IMR-90 (cell line): ENCODE measurements around the gene CLCN6. TPM values are rescaled to one million over a fixed set of nuclear protein-coding genes. Genes with fewer than 3 reads are reported as not detected.

Experiments used
- ATAC-seq: fragments of 200-7000 bp; cut with Tn5 transposase; 2 replicates; pipeline ENCODE4 v1.9.1; 2020; ENCODE audit warnings: low read depth, mild to moderate bottlenecking, moderate library complexity
- BruUV-seq: library from RNA; stranded (reverse); fragments of 400-500 nt; replicated peaks from 2 replicates; lab custom pipeline; 2021; lab: Mats Ljungman, UMichigan
- CTCF ChIA-PET: fragments of 300-600 bp; formaldehyde crosslinking; extraction: SDS; loops from one replicate; lab custom pipeline; 2021; ENCODE audit warnings: antibody characterized with exemption; lab: Yijun Ruan, JAX
- POLR2A ChIA-PET: fragments of 300-600 bp; sonication (Branson Sonifier 250); formaldehyde crosslinking; loops from one replicate; lab custom pipeline; 2022; ENCODE audit warnings: antibody characterized with exemption; ENCODE audit not compliant: unreplicated experiment; lab: Charles Lee
- DNase-seq: peaks from one replicate; pipeline ENCODE4 v3.0.0; 2013
- H2AFZ ChIP-seq: replicated peaks from 2 replicates; pipeline ENCODE3; 2013; ENCODE audit warnings: low read length, mild to moderate bottlenecking; ENCODE audit not compliant: poor library complexity
- H2AK5ac ChIP-seq: 2 replicates; pipeline ENCODE4 v1.6.1; 2013; ENCODE audit warnings: low read depth, low read length, inconsistent platforms
- H2AK9ac ChIP-seq: replicated peaks from 2 replicates; pipeline ENCODE3; 2013; ENCODE audit warnings: mild to moderate bottlenecking, low read depth, low read length, moderate library complexity; ENCODE audit not compliant: poor library complexity
- H2BK120ac ChIP-seq: 2 replicates; pipeline ENCODE4 v1.6.1; 2013; ENCODE audit warnings: low read depth, low read length, inconsistent platforms
- H2BK15ac ChIP-seq: 3 replicates; pipeline ENCODE4 v1.6.1; 2013; ENCODE audit warnings: low read depth, low read length, inconsistent platforms
- H2BK20ac ChIP-seq: 2 replicates; pipeline ENCODE4 v1.6.1; 2013; ENCODE audit warnings: low read depth, mild to moderate bottlenecking, inconsistent platforms, low read length, moderate library complexity
- H2BK5ac ChIP-seq: 2 replicates; pipeline ENCODE4 v1.6.1; 2013; ENCODE audit warnings: mild to moderate bottlenecking, low read depth, low read length, inconsistent platforms; ENCODE audit not compliant: poor library complexity, severe bottlenecking
- H3K14ac ChIP-seq: replicated peaks from 2 replicates; pipeline ENCODE4 v1.6.1; 2013; ENCODE audit warnings: low read depth, low read length, inconsistent platforms
- H3K18ac ChIP-seq: 2 replicates; pipeline ENCODE4 v1.6.1; 2013; ENCODE audit warnings: low read depth, low read length, control low read depth
- H3K23ac ChIP-seq: 2 replicates; pipeline ENCODE4 v1.6.1; 2013; ENCODE audit warnings: low read depth, low read length, inconsistent platforms
- H3K27ac ChIP-seq: 2 replicates; pipeline ENCODE4 v1.5.1; 2013; ENCODE audit warnings: mild to moderate bottlenecking, control low read depth, low read length; ENCODE audit not compliant: insufficient read depth
- H3K27me3 ChIP-seq: 2 replicates; pipeline ENCODE4 v1.6.1; 2013; ENCODE audit warnings: low read length; ENCODE audit not compliant: control insufficient read depth, insufficient read depth
- H3K36me3 ChIP-seq: 2 replicates; pipeline ENCODE4 v1.6.1; 2013; ENCODE audit warnings: low read length, mixed read lengths; ENCODE audit not compliant: control insufficient read depth, insufficient read depth
- H3K4ac ChIP-seq: 2 replicates; pipeline ENCODE4 v1.6.1; 2013; ENCODE audit warnings: low read depth, low read length, inconsistent platforms
- H3K4me1 ChIP-seq: 2 replicates; pipeline ENCODE4 v1.6.1; 2013; ENCODE audit warnings: low read length, mixed read lengths; ENCODE audit not compliant: control insufficient read depth, insufficient read depth
- H3K4me2 ChIP-seq: 2 replicates; pipeline ENCODE4 v1.6.1; 2013; ENCODE audit warnings: low read depth, mild to moderate bottlenecking, control low read depth, low read length, moderate library complexity
- H3K4me3 ChIP-seq: 2 replicates; pipeline ENCODE4 v1.5.1; 2013; ENCODE audit warnings: low read depth, mild to moderate bottlenecking, control low read depth, low read length, moderate library complexity; ENCODE audit not compliant: insufficient read depth
- H3K56ac ChIP-seq: 2 replicates; pipeline ENCODE4 v1.6.1; 2013; ENCODE audit warnings: low read length, inconsistent platforms; ENCODE audit not compliant: insufficient read depth; ENCODE audit errors: extremely low read depth
- H3K79me1 ChIP-seq, 2 experiments: 2 replicates each; pipeline ENCODE4 v1.6.1; 2013; ENCODE audit warnings: low read length in 2 of 2, inconsistent platforms in 1 of 2, low read depth in 1 of 2
- H3K9ac ChIP-seq: 2 replicates; pipeline ENCODE4 v1.6.1; 2013; ENCODE audit warnings: low read depth, low read length, control low read depth
- H3K9me1 ChIP-seq: 2 replicates; pipeline ENCODE4 v1.6.1; 2013; ENCODE audit warnings: low read length, inconsistent platforms; ENCODE audit not compliant: insufficient read depth
- H3K9me3 ChIP-seq: 2 replicates; pipeline ENCODE4 v1.6.1; 2013; ENCODE audit warnings: low read length; ENCODE audit not compliant: control insufficient read depth, insufficient read depth
- H4K20me1 ChIP-seq: 2 replicates; pipeline ENCODE4 v1.6.1; 2013; ENCODE audit warnings: low read length, inconsistent platforms; ENCODE audit not compliant: insufficient read depth
- H4K5ac ChIP-seq: 2 replicates; pipeline ENCODE4 v1.6.1; 2013; ENCODE audit warnings: mild to moderate bottlenecking, low read depth, low read length, control low read depth
- H4K8ac ChIP-seq, 2 experiments: 2 replicates each; pipeline ENCODE4 v1.6.1; 2013; ENCODE audit warnings: low read depth in 2 of 2, low read length in 2 of 2, control low read depth in 1 of 2, inconsistent platforms in 1 of 2
- H4K91ac ChIP-seq: 2 replicates; pipeline ENCODE4 v1.6.1; 2013; ENCODE audit warnings: low read depth, low read length, inconsistent platforms; ENCODE audit not compliant: insufficient read depth
- BHLHE40 ChIP-seq: fragments of 150-350 bp; IDR thresholded peaks from 2 replicates; pipeline ENCODE4 v1.6.1; 2016; ENCODE audit warnings: mild to moderate bottlenecking, low read depth, low read length
- CEBPB ChIP-seq: IDR thresholded peaks from 2 replicates; pipeline ENCODE4 v1.6.1; 2012; ENCODE audit warnings: low read depth, low read length, improper control_type of control experiment
- CHD1 ChIP-seq: IDR thresholded peaks from 2 replicates; pipeline ENCODE4 v1.6.1; 2012; ENCODE audit warnings: low read depth, low read length, improper control_type of control experiment
- FOS ChIP-seq: fragments of 150-350 bp; IDR thresholded peaks from 2 replicates; pipeline ENCODE4 v1.6.1; 2016; ENCODE audit warnings: low read depth, low read length
- MAFK ChIP-seq: IDR thresholded peaks from 2 replicates; pipeline ENCODE4 v1.6.1; 2012; ENCODE audit warnings: low read depth, low read length, improper control_type of control experiment
- MAZ ChIP-seq: IDR thresholded peaks from 2 replicates; pipeline ENCODE4 v1.6.1; 2012; ENCODE audit warnings: low read depth, mild to moderate bottlenecking, low read length, improper control_type of control experiment, moderate library complexity, borderline replicate concordance
- NFE2L2 ChIP-seq: fragments of 150-350 bp; IDR thresholded peaks from 2 replicates; pipeline ENCODE4 v1.6.1; 2016; ENCODE audit warnings: low read depth, mild to moderate bottlenecking, low read length
- POLR2A ChIP-seq: IDR thresholded peaks from 2 replicates; pipeline ENCODE4 v1.6.1; 2012; ENCODE audit warnings: mild to moderate bottlenecking, low read depth, low read length
- RAD21 ChIP-seq: IDR thresholded peaks from 2 replicates; pipeline ENCODE4 v1.6.1; 2012; ENCODE audit warnings: low read length, improper control_type of control experiment
- RCOR1 ChIP-seq: IDR thresholded peaks from 2 replicates; pipeline ENCODE4 v1.6.1; 2012; ENCODE audit warnings: mild to moderate bottlenecking, low read length, improper control_type of control experiment; ENCODE audit not compliant: insufficient replicate concordance
- SMC3 ChIP-seq: fragments of 150-350 bp; IDR thresholded peaks from 2 replicates; pipeline ENCODE4 v1.6.1; 2016; ENCODE audit warnings: low read depth, mild to moderate bottlenecking, antibody characterized with exemption, low read length, moderate library complexity
- WGBS, 2 experiments: methylation state at CpG; one replicate each; pipeline versions ENCODE4 v1.1.5 to v1.1.7; 2013; ENCODE audit warnings: missing lambda C conversion rate in 2 of 2; ENCODE audit not compliant: insufficient read length in 1 of 2; ENCODE audit errors: extremely low coverage in 2 of 2; 5-methylcytosine and 5-hydroxymethylcytosine counted together
- dilution Hi-C: fragments of 300-500 bp; cut with HindIII; formaldehyde crosslinking; loops from one replicate; pipeline ENCODE4 v1.14.3; 2018; ENCODE audit warnings: low sequenced_read_pairs; ENCODE audit not compliant: unreplicated experiment
- in situ Hi-C: fragments of 300-500 bp; cut with MboI; formaldehyde crosslinking; loops from 3 replicates; pipeline ENCODE4 v1.14.3; 2019; ENCODE audit warnings: low sequenced_read_pairs, inconsistent platforms, mixed read lengths
- intact Hi-C: fragments of 100-400 bp; cut with micrococcal nuclease; formaldehyde crosslinking; loops from 2 replicates; pipeline ENCODE4 v1.10.0; 2022
- polyA plus RNA-seq, 3 experiments: library from polyadenylated mRNA; depleted of rRNA; stranded (reverse); fragments of >200 nt; gene quantifications; 2 replicates each; pipeline ENCODE4 v1.2.3, GENCODE V29; 2012; ENCODE audit warnings: low replicate concordance in 1 of 3
- total RNA-seq: library from RNA; depleted of rRNA; stranded (reverse); fragments of >200 nt; gene quantifications from 2 replicates; pipeline ENCODE4 v1.2.3, GENCODE V29; 2012

The CLCN6 gene
- total and polyA plus RNA-seq, 2 of the 4 experiments (the other 2 are of a cell fraction): 4.1 to 10.6 TPM

- CTCF ChIA-PET: no interaction called here
- Histone ChIP-seq H2AFZ (no peak overlapping the region), H2AK5ac (no peak overlapping the region), H2BK15ac (no peak overlapping the region), H2AK9ac (no peak overlapping the region), H3K79me1 (no peaks in the 10 kb centered on the region), H2BK20ac (no peak overlapping the region), H3K27me3 (peaks cover 39% of the 10 kb centered on the region), H3K4ac (no peak overlapping the region), H3K36me3 (no peaks in the 10 kb centered on the region), H2BK5ac (no peak overlapping the region), H3K14ac (no peak overlapping the region), H4K5ac (no peak overlapping the region), H2BK120ac (no peak overlapping the region), H3K56ac (no peak overlapping the region), H4K20me1 (no peaks in the 10 kb centered on the region), H4K91ac (no peak overlapping the region), H3K4me3 (no peak overlapping the region), H3K27ac (no peak overlapping the region), H3K9ac (no peak overlapping the region), H3K9me1 (no peaks in the 10 kb centered on the region), H4K8ac (no peak overlapping the region), H3K4me1 (peaks cover 1% of the 10 kb centered on the region; the same call in 1 of the 2 replicates), H3K4me2 (no peak overlapping the region), H3K18ac (no peak overlapping the region), H3K9me3 (no peaks in the 10 kb centered on the region), H3K23ac (no peak overlapping the region)
- TF ChIP-seq RCOR1 (no peak), RAD21 (no peak), MAFK (no peak), CHD1 (no peak), POLR2A (no peak), MAZ (no peak), BHLHE40 (no peak), NFE2L2 (no peak), FOS (no peak), CEBPB (no peak), SMC3 (no peak)
- dilution Hi-C loops (no loop called here), intact Hi-C loops (no loop called here), in situ Hi-C loops (no loop called here)
- POLR2A ChIA-PET: interaction anchor here (0.7 kb wide), 1 partner anchor 29 kb away, joined by 3 read pairs; no protein-coding TSS in a partner anchor
- 65% methylated on average over 7 of the region's 19 CpGs; no CpG with 5 or more reads in 1 of the 2 experiments for WGBS, 2 experiments
- BruUV-seq: no TSS peak
- DNase-seq (no peak), ATAC-seq (no peak)
These were observed 40.1 kb upstream of the CLCN6 start for GRCh38 chr1:11765661-11766428.
